ENCODE data around the gene SLC9A9.

SLC9A9 gene

GRCh38 chr3:143865302-143865701 is 17.0 kb upstream of the SLC9A9 start:
- Mint-ChIP-seq H3K27ac (no peak overlapping the region), H3K9me3 (peaks cover 16% of the 10 kb centered on the region), H3K4me1 (peaks cover 29% of the 10 kb centered on the region), H3K36me3 (ENCODE audit: low read depth) (no peaks in the 10 kb centered on the region), H3K4me3 (no peak overlapping the region), H3K27me3 (ENCODE audit: low read depth, poor library complexity) (peaks cover 6% of the 10 kb centered on the region)
- DNase-seq = no peak
- TF ChIP-seq CTCF (IDR thresholded peaks at IDR 0.05) = no peak

- Mint-ChIP-seq H3K27me3 (ENCODE audit: low read depth, poor library complexity) (no peaks in the 10 kb centered on the region), H3K36me3 (ENCODE audit: low read depth) (no peaks in the 10 kb centered on the region), H3K4me3 (no peak overlapping the region), H3K27ac (no peak overlapping the region), H3K9me3 (peaks cover 24% of the 10 kb centered on the region), H3K4me1 (no peaks in the 10 kb centered on the region)
- no peak for TF ChIP-seq CTCF (IDR thresholded peaks at IDR 0.05)
- no peak for DNase-seq
Measured at GRCh38 chr3:143859465-143860203, 11.4 kb upstream of the SLC9A9 start.

GRCh38 chr3:143856252-143856970 is 8.1 kb upstream of the SLC9A9 start:
- Mint-ChIP-seq H3K27me3 (ENCODE audit: low read depth, poor library complexity) (no peaks in the 10 kb centered on the region), H3K4me1 (no peaks in the 10 kb centered on the region), H3K9me3 (peaks cover 24% of the 10 kb centered on the region), H3K4me3 (no peak overlapping the region), H3K36me3 (ENCODE audit: low read depth) (no peaks in the 10 kb centered on the region), H3K27ac (no peak overlapping the region)
- no peak for TF ChIP-seq CTCF (IDR thresholded peaks at IDR 0.05)
- no peak for DNase-seq

- H3K27ac Mint-ChIP-seq = no peak overlapping the region
- H3K9me3 Mint-ChIP-seq = peaks cover 15% of the 10 kb centered on the region
- no peak overlapping the region for H3K4me3 Mint-ChIP-seq
- no peak for TF ChIP-seq CTCF (IDR thresholded peaks at IDR 0.05)
- no peaks in the 10 kb centered on the region for H3K36me3 Mint-ChIP-seq (ENCODE audit: low read depth)
- no peak for DNase-seq
- H3K4me1 Mint-ChIP-seq = no peaks in the 10 kb centered on the region
- no peaks in the 10 kb centered on the region for H3K27me3 Mint-ChIP-seq (ENCODE audit: low read depth, poor library complexity)
Measured at GRCh38 chr3:143855183-143855582, 6.9 kb upstream of the SLC9A9 start.

- Mint-ChIP-seq H3K36me3 (ENCODE audit: low read depth) (no peaks in the 10 kb centered on the region), H3K9me3 (no peaks in the 10 kb centered on the region), H3K4me1 (peaks cover 30% of the 10 kb centered on the region), H3K27ac (no peak overlapping the region), H3K27me3 (ENCODE audit: low read depth, poor library complexity) (no peaks in the 10 kb centered on the region), H3K4me3 (no peak overlapping the region)
- TF ChIP-seq CTCF (IDR thresholded peaks at IDR 0.05) = no peak
- DNase-seq = no peak
Measured at GRCh38 chr3:143851331-143852017, 3.2 kb upstream of the SLC9A9 start.

Data from nephron progenitor cell (in vitro differentiated cells).